Psoas muscle (tissue), 8 donors: ENCODE measurements around the gene LRFN2. TPM values are rescaled to one million over a fixed set of nuclear protein-coding genes. Genes with fewer than 3 reads are reported as not detected.

ENCODE experiments used
- ATAC-seq, 4 donors: fragments of 200-7000 bp; cut with Tn5 transposase; one replicate each; pipeline ENCODE4 v1.9.1; 2020; ENCODE audit warnings: moderate library complexity in 3 of 4, mild to moderate bottlenecking in 2 of 4
- DNase-seq, 2 donors: peaks; one replicate each; pipeline ENCODE4 v3.0.0-alpha.2; 2020
- H3K27ac ChIP-seq: fragments of 200-600 bp; one replicate; pipeline ENCODE4 v1.8.0; 2022
- H3K27me3 ChIP-seq, 3 donors: fragments of 200-600 bp in 1 of 3; one replicate each; pipeline versions ENCODE4 v1.6.1 to v1.8.0; 2013 to 2022; ENCODE audit warnings: low read length in 2 of 3, mild to moderate bottlenecking in 2 of 3, moderate library complexity in 1 of 3; ENCODE audit not compliant: insufficient read depth in 3 of 3
- H3K36me3 ChIP-seq, 2 donors: fragments of 200-600 bp in 1 of 2; one replicate each; pipeline versions ENCODE4 v1.6.1 to v1.8.0; 2013 to 2022; ENCODE audit warnings: low read depth in 1 of 2, mild to moderate bottlenecking in 1 of 2, moderate library complexity in 1 of 2; ENCODE audit not compliant: insufficient read depth in 1 of 2
- H3K4me1 ChIP-seq: fragments of 200-600 bp; one replicate; pipeline ENCODE4 v1.8.0; 2022
- H3K4me3 ChIP-seq: fragments of 200-600 bp; one replicate; pipeline ENCODE4 v1.8.0; 2022; ENCODE audit warnings: mild to moderate bottlenecking
- H3K9me3 ChIP-seq: fragments of 200-600 bp; one replicate; pipeline ENCODE4 v1.8.0; 2022
- CTCF ChIP-seq: fragments of 200-600 bp; IDR thresholded peaks from one replicate; pipeline ENCODE4 v1.8.0; 2022; ENCODE audit warnings: antibody characterized with exemption
- WGBS, 3 donors: extraction: QIAGEN DNeasy Blood & Tissue Kit; methylation state at CpG; one replicate each; pipeline versions ENCODE4 v1.1.6 to v1.1.7; 2013; 5-methylcytosine and 5-hydroxymethylcytosine counted together
- intact Hi-C, 2 donors: fragments of 100-400 bp; cut with DNase I; formaldehyde crosslinking; loops; one replicate each; pipeline versions ENCODE4 v1.11.0 to v1.14.2; 2022
- polyA plus RNA-seq, 3 donors: library from polyadenylated mRNA; stranded (reverse); fragments of 200-250 nt; gene quantifications; one replicate each; pipeline ENCODE4 v1.2.3, GENCODE V29; 2013
- total RNA-seq, 4 donors: library from RNA; stranded (reverse); fragmentation: NEBNext Ultra II Directional in 2 of 4; extraction: Animal tissue kit (Norgen Biotek cat#: 25700) in 2 of 4; gene quantifications; one replicate each; pipeline versions ENCODE4 v1.2.1 to v1.2.4, GENCODE V29; 2021 to 2023
- donor health status: healthy with polysubstance abuse.
- donor health status: DM: no; HTN: no; CAD: no; lungs with moderate emphysema.
- donor health status: Bipolar disorder and iron deficiency.
- donor health status: healthy.
- donor health status: DM: yes; HTN: yes; CAD: no.
- donor health status: DM: no; HTN: no; CAD: no.
- donor health status: DM: no; HTN: no; CAD: no.
- donor health status: DM: yes; HTN: yes; CAD: no.

Gene LRFN2
- total and polyA plus RNA-seq, 7 donors: 0.06 TPM; not detected in 6

- WGBS, 3 donors: 67 to 79% (median 76%) methylated on average over 4 of the region's 4 CpGs
- intact Hi-C loops: no loop called here
- ATAC-seq: no peak
Observed at GRCh38 chr6:40551966-40552505, 35.1 kb downstream of the LRFN2 start.

GRCh38 chr6:40550202-40551101 is 36.7 kb downstream of the LRFN2 start:
- H3K27me3 ChIP-seq: no peaks in the 10 kb centered on the region
- peak; percentile 38 for TF ChIP-seq CTCF
- no peaks in the 10 kb centered on the region for H3K36me3 ChIP-seq
- no peak overlapping the region for H3K4me3 ChIP-seq
- ATAC-seq: peak in 3 of 4 donors; percentile 44 to 47 (median 45)
- intact Hi-C loops: no loop called here
- DNase-seq: no peak
- H3K4me1 ChIP-seq: no peaks in the 10 kb centered on the region
- 81 to 89% (median 83%) methylated on average over 12 of the region's 12 CpGs for WGBS, 3 donors
- H3K9me3 ChIP-seq: no peaks in the 10 kb centered on the region
- H3K27ac ChIP-seq: no peak overlapping the region

More at GRCh38 chr6:40551966-40552505, 35.1 kb downstream of the LRFN2 start:
- Histone ChIP-seq H3K4me3 (no peak overlapping the region), H3K9me3 (no peaks in the 10 kb centered on the region), H3K27ac (no peak overlapping the region), H3K27me3 (no peaks in the 10 kb centered on the region), H3K36me3 (no peaks in the 10 kb centered on the region), H3K4me1 (no peaks in the 10 kb centered on the region)
- no peak for DNase-seq
- TF ChIP-seq CTCF: no peak

- Histone ChIP-seq H3K9me3 (no peaks in the 10 kb centered on the region), H3K36me3 (no peaks in the 10 kb centered on the region), H3K27ac (no peak overlapping the region), H3K4me1 (no peaks in the 10 kb centered on the region), H3K4me3 (no peak overlapping the region), H3K27me3 (no peaks in the 10 kb centered on the region)
- intact Hi-C loops: no loop called here
- no peak for ATAC-seq
- no peak for TF ChIP-seq CTCF
- no peak for DNase-seq
- WGBS, 3 donors: 61 to 70% (median 62%) methylated on average over 6 of the region's 6 CpGs
Observed at GRCh38 chr6:40545954-40546353, 41.2 kb downstream of the LRFN2 start.

- no peak for TF ChIP-seq CTCF
- ATAC-seq (no peak), DNase-seq (no peak)
- 78 to 83% (median 82%) methylated on average over 2 of the region's 2 CpGs for WGBS, 3 donors
- Histone ChIP-seq H3K27ac (no peak overlapping the region), H3K9me3 (no peaks in the 10 kb centered on the region), H3K27me3 (no peaks in the 10 kb centered on the region), H3K36me3 (no peaks in the 10 kb centered on the region), H3K4me1 (no peaks in the 10 kb centered on the region), H3K4me3 (no peak overlapping the region)
- intact Hi-C loops: no loop called here
Observed at GRCh38 chr6:40543776-40544175, 43.4 kb downstream of the LRFN2 start.
